C4-2B (cell line): ENCODE results near the gene KCP.

Experiments used
- CTCF ChIP-seq: fragments of 450-650 bp; conservative IDR thresholded peaks from 2 replicates; pipeline ENCODE4 v1.5.1; 2017; ENCODE audit warnings: mild to moderate bottlenecking
- ZFX ChIP-seq: fragments of 450-650 bp; IDR thresholded peaks from 2 replicates; pipeline ENCODE4 v1.6.1; 2017

- TF ChIP-seq CTCF (no peak), ZFX (no peak)
These were observed 30.9 kb upstream of the KCP start for GRCh38 chr7:128941323-128941890.
